ENCODE results near the gene DLG2. TPM values are rescaled to one million over a fixed set of nuclear protein-coding genes. Genes with fewer than 3 reads are reported as not detected.

Gene DLG2
- total RNA-seq, 1 donor from 2014 or later = 7.2 TPM

GRCh38 chr11:84420271-84420670 lies 1206.9 kb downstream of the DLG2 start:
- H3K4me3 ChIP-seq = no peak overlapping the region
- intact Hi-C loops (cut with DNase I) = no loop called here
- TF ChIP-seq CTCF (IDR thresholded peaks at IDR 0.05) = no peak
- no peak for DNase-seq
- no peaks in the 10 kb centered on the region for H3K27me3 ChIP-seq (ENCODE audit: low read depth)
- no peak overlapping the region for H3K27ac ChIP-seq
- no peak for ATAC-seq
- H3K9me3 ChIP-seq = no peaks in the 10 kb centered on the region
- no peaks in the 10 kb centered on the region for H3K36me3 ChIP-seq
- H3K4me1 ChIP-seq = no peaks in the 10 kb centered on the region

- DNase-seq (no peak), ATAC-seq (no peak)
- no peak overlapping the region for H3K4me3 ChIP-seq
- intact Hi-C loops (cut with DNase I) = no loop called here
- no peaks in the 10 kb centered on the region for H3K9me3 ChIP-seq
- no peak for TF ChIP-seq CTCF (IDR thresholded peaks at IDR 0.05)
- H3K4me1 ChIP-seq = no peaks in the 10 kb centered on the region
- no peaks in the 10 kb centered on the region for H3K36me3 ChIP-seq
- no peak overlapping the region for H3K27ac ChIP-seq
- H3K27me3 ChIP-seq (ENCODE audit: low read depth) = no peaks in the 10 kb centered on the region
Observed at GRCh38 chr11:84419616-84420015, 1207.5 kb downstream of the DLG2 start.

GRCh38 chr11:84414920-84415319 lies 1212.2 kb downstream of the DLG2 start:
- ATAC-seq = no peak
- intact Hi-C loops (cut with DNase I) = no loop called here
- H3K9me3 ChIP-seq = no peaks in the 10 kb centered on the region
- no peak for TF ChIP-seq CTCF (IDR thresholded peaks at IDR 0.05)
- no peaks in the 10 kb centered on the region for H3K27me3 ChIP-seq (ENCODE audit: low read depth)
- H3K27ac ChIP-seq = no peak overlapping the region
- no peaks in the 10 kb centered on the region for H3K4me1 ChIP-seq
- no peaks in the 10 kb centered on the region for H3K36me3 ChIP-seq
- DNase-seq = no peak
- no peak overlapping the region for H3K4me3 ChIP-seq

GRCh38 chr11:84413549-84413948 lies 1213.6 kb downstream of the DLG2 start:
- Histone ChIP-seq H3K4me1 (no peaks in the 10 kb centered on the region), H3K27me3 (ENCODE audit: low read depth) (no peaks in the 10 kb centered on the region), H3K27ac (no peak overlapping the region), H3K4me3 (no peak overlapping the region), H3K36me3 (no peaks in the 10 kb centered on the region), H3K9me3 (no peaks in the 10 kb centered on the region)
- DNase-seq (no peak), ATAC-seq (no peak)
- TF ChIP-seq CTCF (IDR thresholded peaks at IDR 0.05) = no peak
- intact Hi-C loops (cut with DNase I) = no loop called here

GRCh38 chr11:84412862-84413261 lies 1214.3 kb downstream of the DLG2 start:
- no peaks in the 10 kb centered on the region for H3K9me3 ChIP-seq
- TF ChIP-seq CTCF (IDR thresholded peaks at IDR 0.05) = no peak
- intact Hi-C loops (cut with DNase I) = no loop called here
- H3K4me3 ChIP-seq = no peak overlapping the region
- H3K4me1 ChIP-seq = no peaks in the 10 kb centered on the region
- DNase-seq (no peak), ATAC-seq (no peak)
- no peak overlapping the region for H3K27ac ChIP-seq
- no peaks in the 10 kb centered on the region for H3K27me3 ChIP-seq (ENCODE audit: low read depth)
- no peaks in the 10 kb centered on the region for H3K36me3 ChIP-seq

- ATAC-seq (peak in 1 of 2 donors; percentile 63), DNase-seq (no peak)
- no peak for TF ChIP-seq CTCF (IDR thresholded peaks at IDR 0.05)
- Histone ChIP-seq H3K36me3 (no peaks in the 10 kb centered on the region), H3K4me1 (no peaks in the 10 kb centered on the region), H3K27ac (no peak overlapping the region), H3K4me3 (no peak overlapping the region), H3K27me3 (ENCODE audit: low read depth) (no peaks in the 10 kb centered on the region), H3K9me3 (no peaks in the 10 kb centered on the region)
- intact Hi-C loops (cut with DNase I) = no loop called here
Observed at GRCh38 chr11:84408946-84409411, 1218.2 kb downstream of the DLG2 start.
